GM21737 (cell line): ENCODE measurements around the gene VKORC1L1.
"Not testable (repeated sequence)": the region's sequence is repeated elsewhere in the genome, so short reads cannot be mapped to it uniquely, and the experiment has no call there.

Experiments used
- ATAC-seq: cut with Tn5 transposase; IDR thresholded peaks from one replicate; pipeline ENCODE4 v1.9.1; 2021; ENCODE audit warnings: mild to moderate bottlenecking, moderate library complexity; ENCODE audit not compliant: unreplicated experiment

VKORC1L1 gene

GRCh38 chr7:65872776-65873581 lies at the start of gene VKORC1L1:
VKORC1L1 (plus strand) TSS chr7:65873074; CDS start chr7:65873372, 298 bp downstream.
- ATAC-seq, result peak; percentile 91

- no peak for ATAC-seq
These were observed 45.5 kb upstream of the VKORC1L1 start for GRCh38 chr7:65827366-65827765.

GRCh38 chr7:65832281-65832680 lies 40.6 kb upstream of the VKORC1L1 start:
- ATAC-seq, result no peak

- not testable (repeated sequence) for ATAC-seq
These were observed 36.2 kb upstream of the VKORC1L1 start for GRCh38 chr7:65836684-65837083.

- ATAC-seq, result not testable (repeated sequence)
These were observed 35.3 kb upstream of the VKORC1L1 start for GRCh38 chr7:65837541-65837956.

GRCh38 chr7:65839846-65840245 lies 33.0 kb upstream of the VKORC1L1 start:
- no peak for ATAC-seq

- no peak for ATAC-seq
These were observed 32.4 kb upstream of the VKORC1L1 start for GRCh38 chr7:65840446-65840845.

GRCh38 chr7:65843616-65844015 lies 29.3 kb upstream of the VKORC1L1 start:
- not testable (repeated sequence) for ATAC-seq

GRCh38 chr7:65846008-65846570 lies 26.8 kb upstream of the VKORC1L1 start:
- no peak for ATAC-seq

- ATAC-seq, result not testable (repeated sequence)
These were observed 19.4 kb upstream of the VKORC1L1 start for GRCh38 chr7:65853426-65853825.

GRCh38 chr7:65853892-65854291 lies 19.0 kb upstream of the VKORC1L1 start:
- not testable (repeated sequence) for ATAC-seq

GRCh38 chr7:65857321-65857894 lies 15.5 kb upstream of the VKORC1L1 start:
- ATAC-seq, result not testable (repeated sequence)

GRCh38 chr7:65858660-65859059 lies 14.2 kb upstream of the VKORC1L1 start:
- not testable (repeated sequence) for ATAC-seq

- not testable (repeated sequence) for ATAC-seq
These were observed 6.6 kb upstream of the VKORC1L1 start for GRCh38 chr7:65866244-65866643.

GRCh38 chr7:65867681-65868080 lies 5.2 kb upstream of the VKORC1L1 start:
- not testable (repeated sequence) for ATAC-seq

GRCh38 chr7:65869312-65869711 lies 3.6 kb upstream of the VKORC1L1 start:
- not testable (repeated sequence) for ATAC-seq

- ATAC-seq, result not testable (repeated sequence)
These were observed 1.4 kb upstream of the VKORC1L1 start for GRCh38 chr7:65871451-65871850.

- ATAC-seq, result peak; percentile 31
These were observed 814 bp downstream of the VKORC1L1 start for GRCh38 chr7:65873582-65874193.

GRCh38 chr7:65875715-65876114 lies 2.8 kb downstream of the VKORC1L1 start:
- ATAC-seq, result not testable (repeated sequence)

GRCh38 chr7:65879292-65880153 lies 6.6 kb downstream of the VKORC1L1 start:
- ATAC-seq, result not testable (repeated sequence)
